H1 (cell line): ENCODE data around the gene SARNP. TPM values are rescaled to one million over a fixed set of nuclear protein-coding genes. Genes with fewer than 3 reads are reported as not detected.

Experiments used
- CTCF ChIA-PET: fragments of 300-600 bp; sonication (Branson Sonifier 250); formaldehyde crosslinking; loops from one replicate; lab custom pipeline; 2021; ENCODE audit not compliant: partially characterized antibody; lab: Charles Lee
- POLR2A ChIA-PET: fragments of 300-600 bp; sonication (Branson Sonifier 250); formaldehyde crosslinking; loops from one replicate; lab custom pipeline; 2021; ENCODE audit warnings: inconsistent platforms; ENCODE audit not compliant: partially characterized antibody; lab: Charles Lee
- DNase-seq, 2 experiments: peaks; one replicate each; pipeline versions ENCODE4 v3.0.0 to v3.0.0-alpha.2; 2010 to 2022; ENCODE audit warnings: low spot score in 2 of 2, low read depth in 1 of 2, mixed read lengths in 1 of 2
- FAIRE-seq: peaks from 2 replicates; lab custom pipeline; 2011; peaks lifted over from hg19 to GRCh38; lab: Jason Lieb, UNC
- H2AFZ ChIP-seq: 2 replicates; pipeline ENCODE4 v1.8.1; 2012; ENCODE audit warnings: low read length, inconsistent platforms
- H2AK5ac ChIP-seq: 2 replicates; pipeline ENCODE4 v1.6.1; 2013; ENCODE audit warnings: low read depth, low read length
- H2BK120ac ChIP-seq: replicated peaks from 2 replicates; pipeline ENCODE3; 2013; ENCODE audit warnings: low read depth, low read length, inconsistent platforms
- H2BK12ac ChIP-seq: 2 replicates; pipeline ENCODE4 v1.6.1; 2013; ENCODE audit warnings: low read depth, low read length
- H2BK15ac ChIP-seq: 2 replicates; pipeline ENCODE4 v1.6.1; 2013; ENCODE audit warnings: low read length
- H2BK20ac ChIP-seq: 2 replicates; pipeline ENCODE4 v1.6.1; 2013; ENCODE audit warnings: low read length
- H2BK5ac ChIP-seq: 2 replicates; pipeline ENCODE4 v1.6.1; 2013; ENCODE audit warnings: low read depth, low read length
- H3K14ac ChIP-seq: 2 replicates; pipeline ENCODE4 v1.6.1; 2013; ENCODE audit warnings: inconsistent platforms; ENCODE audit not compliant: insufficient read length
- H3K18ac ChIP-seq: 2 replicates; pipeline ENCODE4 v1.6.1; 2013; ENCODE audit warnings: low read length; ENCODE audit errors: extremely low read depth
- H3K23ac ChIP-seq: 2 replicates; pipeline ENCODE4 v1.6.1; 2013; ENCODE audit warnings: inconsistent platforms; ENCODE audit not compliant: insufficient read length
- H3K23me2 ChIP-seq: 2 replicates; pipeline ENCODE4 v1.6.1; 2013; ENCODE audit warnings: low read depth, low read length
- H3K27ac ChIP-seq: 2 replicates; pipeline ENCODE4 v1.6.1; 2011; ENCODE audit warnings: low read depth, low read length, inconsistent platforms
- H3K27me3 ChIP-seq, 4 experiments: replicated peaks in 1 of 4; 1 replicate in 1 of 4; 2 replicates in 3 of 4; pipeline versions ENCODE4 v1.6.1 to v1.8.1; 2011 to 2013; ENCODE audit warnings: low read length in 3 of 4, mild to moderate bottlenecking in 3 of 4, inconsistent platforms in 2 of 4, mixed read lengths in 2 of 4, moderate library complexity in 1 of 4; ENCODE audit not compliant: control insufficient read depth in 3 of 4, insufficient read depth in 3 of 4; ENCODE audit errors: extremely low read depth in 1 of 4
- H3K36me3 ChIP-seq, 4 experiments: 2 replicates each; pipeline versions ENCODE4 v1.6.1 to v1.8.1; 2011 to 2013; ENCODE audit warnings: mild to moderate bottlenecking in 4 of 4, low read length in 3 of 4, moderate library complexity in 2 of 4, control low read depth in 1 of 4, inconsistent platforms in 1 of 4; ENCODE audit not compliant: insufficient read depth in 4 of 4, control insufficient read depth in 2 of 4
- H3K4ac ChIP-seq: replicated peaks from 2 replicates; pipeline ENCODE3; 2013; ENCODE audit warnings: low read length, low read depth, mixed read lengths, inconsistent platforms; ENCODE audit not compliant: insufficient read length
- H3K4me1 ChIP-seq, 4 experiments: replicated peaks in 1 of 4; 1 replicate in 1 of 4; 2 replicates in 3 of 4; pipeline versions ENCODE4 v1.6.1 to v1.8.1; 2011 to 2013; ENCODE audit warnings: low read length in 3 of 4, inconsistent platforms in 2 of 4, mixed read lengths in 1 of 4; ENCODE audit not compliant: insufficient read depth in 4 of 4, control insufficient read depth in 3 of 4
- H3K4me2 ChIP-seq, 2 experiments: 2 replicates each; pipeline versions ENCODE4 v1.6.1 to v1.8.1; 2011 to 2013; ENCODE audit warnings: low read depth in 2 of 2, low read length in 2 of 2, control low read depth in 1 of 2, inconsistent platforms in 1 of 2, mild to moderate bottlenecking in 1 of 2; ENCODE audit not compliant: insufficient read depth in 1 of 2
- H3K4me3 ChIP-seq, 4 experiments: fragments of 200-600, 300-600 bp in 1 of 4; sonication (generic), shearing (Covaris generic), sonication (Bioruptor Twin) in 1 of 4; 2 replicates each; pipeline versions ENCODE4 v1.5.1 to v1.8.1; 2011 to 2016; ENCODE audit warnings: low read length in 4 of 4, low read depth in 3 of 4, control low read depth in 2 of 4, inconsistent platforms in 2 of 4, mild to moderate bottlenecking in 2 of 4, mixed read lengths in 1 of 4, moderate library complexity in 1 of 4; ENCODE audit not compliant: insufficient read depth in 2 of 4; ENCODE audit errors: extremely low read depth in 1 of 4
- H3K56ac ChIP-seq: replicated peaks from 2 replicates; pipeline ENCODE3; 2013; ENCODE audit warnings: low read depth, mild to moderate bottlenecking, mixed read lengths, low read length, inconsistent platforms; ENCODE audit not compliant: insufficient read length
- H3K79me1 ChIP-seq: 2 replicates; pipeline ENCODE4 v1.6.1; 2013; ENCODE audit warnings: low read depth, low read length, control low read depth
- H3K79me2 ChIP-seq, 2 experiments: 2 replicates each; pipeline versions ENCODE4 v1.6.1 to v1.8.1; 2012 to 2013; ENCODE audit warnings: low read length in 2 of 2, mild to moderate bottlenecking in 2 of 2, inconsistent platforms in 1 of 2; ENCODE audit not compliant: insufficient read depth in 2 of 2, control insufficient read depth in 1 of 2
- H3K9ac ChIP-seq, 4 experiments: replicated peaks in 1 of 4; 1 replicate in 1 of 4; 2 replicates in 3 of 4; pipeline versions ENCODE4 v1.6.1 to v1.8.1; 2011 to 2013; ENCODE audit warnings: low read depth in 3 of 4, low read length in 3 of 4, control low read depth in 2 of 4, mild to moderate bottlenecking in 2 of 4, moderate library complexity in 2 of 4, inconsistent platforms in 1 of 4; ENCODE audit errors: extremely low read depth in 1 of 4
- H3K9me3 ChIP-seq, 2 experiments: 2 replicates each; pipeline versions ENCODE4 v1.6.1 to v1.8.1; 2012 to 2013; ENCODE audit warnings: mild to moderate bottlenecking in 2 of 2, moderate library complexity in 2 of 2, control low read depth in 1 of 2, inconsistent platforms in 1 of 2, low read depth in 1 of 2, low read length in 1 of 2, mixed read lengths in 1 of 2; ENCODE audit not compliant: insufficient read depth in 2 of 2
- H4K20me1 ChIP-seq, 2 experiments: replicated peaks in 1 of 2; 2 replicates each; pipeline versions ENCODE3 to v1.8.1; 2011 to 2013; ENCODE audit warnings: inconsistent platforms in 2 of 2, low read length in 2 of 2, mild to moderate bottlenecking in 1 of 2; ENCODE audit not compliant: insufficient read depth in 2 of 2, control insufficient read depth in 1 of 2
- H4K5ac ChIP-seq: 2 replicates; pipeline ENCODE4 v1.6.1; 2013; ENCODE audit warnings: low read length, low read depth, mixed read lengths, inconsistent platforms; ENCODE audit not compliant: insufficient read length
- H4K8ac ChIP-seq: 2 replicates; pipeline ENCODE4 v1.8.0; 2013; ENCODE audit warnings: mild to moderate bottlenecking, moderate library complexity, low read length, inconsistent platforms; ENCODE audit not compliant: insufficient read depth; ENCODE audit errors: extremely low read depth
- H4K91ac ChIP-seq: replicated peaks from 2 replicates; pipeline ENCODE3; 2013; ENCODE audit warnings: low read length, mixed read lengths, inconsistent platforms; ENCODE audit not compliant: insufficient read length
- BCL11A ChIP-seq, 2 experiments: IDR thresholded peaks; one replicate each; pipeline ENCODE4 v1.6.1; 2011; ENCODE audit warnings: low read depth in 2 of 2, low read length in 2 of 2, mild to moderate bottlenecking in 2 of 2
- JUND ChIP-seq: IDR thresholded peaks from 2 replicates; pipeline ENCODE4 v1.6.1; 2011; ENCODE audit warnings: mild to moderate bottlenecking, improper control_type of control experiment, low read length
- KDM4A ChIP-seq: IDR thresholded peaks from one replicate; pipeline ENCODE4 v1.7.1; 2012; ENCODE audit warnings: low read depth, mild to moderate bottlenecking, moderate library complexity, low read length, inconsistent platforms; ENCODE audit not compliant: severe bottlenecking
- RBBP5 ChIP-seq: IDR thresholded peaks from 2 replicates; pipeline ENCODE4 v1.7.1; 2012; ENCODE audit warnings: low read depth, mild to moderate bottlenecking, inconsistent platforms, low read length, moderate library complexity, borderline replicate concordance
- SAP30 ChIP-seq: fragments of 300-600 bp; sonication (generic); IDR thresholded peaks from 2 replicates; pipeline ENCODE4 v1.7.1; 2012; ENCODE audit warnings: low read length, moderate library complexity, mild to moderate bottlenecking, inconsistent platforms; ENCODE audit not compliant: insufficient read depth, insufficient replicate concordance
- TAF1 ChIP-seq: IDR thresholded peaks from 2 replicates; pipeline ENCODE4 v1.6.1; 2011; ENCODE audit warnings: mild to moderate bottlenecking, low read depth, low read length
- TBP ChIP-seq: IDR thresholded peaks from 2 replicates; pipeline ENCODE4 v1.6.1; 2011; ENCODE audit warnings: low read depth, low read length, improper control_type of control experiment
- ZNF274 ChIP-seq: IDR thresholded peaks from 2 replicates; pipeline ENCODE4 v1.7.0; 2012; ENCODE audit warnings: low read length, borderline replicate concordance; ENCODE audit errors: extremely low read depth
- WGBS, 2 experiments: shearing (Covaris generic) in 1 of 2; methylation state at CpG; one replicate each; pipeline versions ENCODE4 v1.1.6 to v1.1.7; 2013 to 2015; ENCODE audit warnings: low lambda C conversion rate in 2 of 2, mixed read lengths in 2 of 2, inconsistent platforms in 1 of 2, low coverage in 1 of 2, missing lambda C conversion rate in 1 of 2; ENCODE audit not compliant: insufficient replicate concordance in 2 of 2, insufficient coverage in 1 of 2, insufficient read length in 1 of 2; ENCODE audit errors: extremely low coverage in 1 of 2, missing lambda C conversion rate in 1 of 2; 5-methylcytosine and 5-hydroxymethylcytosine counted together
- polyA plus RNA-seq, 7 experiments: library from polyadenylated mRNA; depleted of rRNA in 3 of 7; stranded (reverse) in 5 of 7; unstranded in 2 of 7; fragments of >200 nt in 5 of 7; fragments of 200-250 nt in 2 of 7; gene quantifications; 1 replicate in 5 of 7; 2 replicates in 1 of 7; 4 replicates in 1 of 7; pipeline versions ENCODE4 v1.2.1 to v1.2.3, GENCODE V29; 2011 to 2013; ENCODE audit warnings: missing spikeins in 2 of 7, mixed read lengths in 2 of 7
- total RNA-seq: library from RNA; stranded (reverse); fragmentation: NEBNext Ultra II Directional; extraction: Animal tissue kit (Norgen Biotek cat#: 25700); gene quantifications from 2 replicates; pipeline ENCODE4 v1.2.1, GENCODE V29; 2021

The SARNP gene
- total and polyA plus RNA-seq, 2 of the 8 experiments (the other 6 are each of a cell fraction or from before 2014, with no cell fraction given), result 114 to 226 TPM

DNA sequence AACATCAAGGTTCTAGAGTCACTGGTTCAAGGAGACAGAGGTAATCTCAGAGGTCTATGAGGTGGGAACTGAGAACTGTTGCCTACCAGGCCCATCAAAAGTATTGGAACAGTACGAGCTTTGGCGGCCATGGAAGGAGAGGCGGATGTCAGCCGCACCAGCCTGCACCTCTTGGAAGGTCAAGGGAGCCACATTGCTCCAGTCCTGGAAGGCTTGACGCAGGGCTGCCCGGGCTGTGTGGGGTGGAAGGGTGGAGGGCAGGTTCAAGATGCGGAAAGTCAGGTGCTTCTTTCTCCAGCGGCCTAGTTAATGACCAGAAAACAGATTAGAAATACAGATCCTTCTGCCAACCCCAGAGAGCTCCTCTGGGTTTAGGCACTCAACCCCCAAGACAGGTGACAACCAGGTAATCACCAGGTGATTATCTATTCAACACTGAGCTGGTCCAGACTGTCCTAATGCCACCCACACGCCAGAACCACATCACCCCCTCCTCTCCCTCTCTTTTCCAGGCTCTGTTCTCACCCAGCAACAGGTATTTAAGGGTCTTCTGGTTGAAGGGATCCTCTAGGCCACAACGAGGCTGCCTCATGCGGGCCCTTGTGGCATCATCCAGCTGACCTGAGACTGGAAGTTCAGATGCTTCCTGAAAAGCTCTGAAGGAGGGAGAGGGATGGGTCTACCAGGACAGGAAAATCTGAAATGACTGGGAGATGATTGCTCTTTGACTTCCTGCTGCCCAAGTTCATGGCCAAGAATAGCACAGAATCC is 23.2 kb upstream of the SARNP start:
- Histone ChIP-seq H3K4me1 (peaks cover 0 to 8% (median 2%) of the 10 kb centered on the region in 4 experiments; a peak in 4 of 7 replicates), H3K4me2 (no peak overlapping the region), H3K9ac (no peak overlapping the region), H3K9me3 (no peaks in the 10 kb centered on the region), H4K8ac (no peak overlapping the region), H3K14ac (no peak overlapping the region), H2BK12ac (no peak overlapping the region)
- CTCF ChIA-PET, result interaction anchor here (0.6 to 0.7 kb wide), 2 partner anchors 10 to 1296 kb away, joined by 3 to 4 read pairs; no protein-coding TSS in a partner anchor
- TF ChIP-seq RBBP5 (no peak), TAF1 (no peak), KDM4A (no peak), ZNF274 (no peak), BCL11A (IDR thresholded peaks at IDR 0.05; ENCODE audit: low read depth in 2 of 2, low read length in 2 of 2) (no peak), SAP30 (no peak), JUND (no peak), TBP (no peak)
- TF ChIP-seq, all 59 proteins: peak for 0
- H3K27me3 ChIP-seq, result no peaks in the 10 kb centered on the region
- H3K4me3 ChIP-seq, result no peak overlapping the region
- no peak overlapping the region for H2BK5ac ChIP-seq
- H4K5ac ChIP-seq, result no peak overlapping the region
- POLR2A ChIA-PET, result interaction anchor here (1.3 to 7.3 kb wide), 2 partner anchors 10 to 13 kb away, joined by 3 to 82 read pairs; partner anchors contain the start of gene DNAJC14
- DNase-seq (no peak), FAIRE-seq (no peak)
- no peak overlapping the region for H3K23ac ChIP-seq
- no peaks in the 10 kb centered on the region for H3K23me2 ChIP-seq
- H3K56ac ChIP-seq, result no peak overlapping the region
- no peak overlapping the region for H2AFZ ChIP-seq
- H3K79me2 ChIP-seq, result no peaks in the 10 kb centered on the region
- no peak overlapping the region for H2BK120ac ChIP-seq
- no peak overlapping the region for H2BK20ac ChIP-seq
- no peak overlapping the region for H3K4ac ChIP-seq
- H3K36me3 ChIP-seq, result no peaks in the 10 kb centered on the region
- H3K18ac ChIP-seq, result no peak overlapping the region
- no peak overlapping the region for H3K27ac ChIP-seq
- H4K20me1 ChIP-seq, result no peaks in the 10 kb centered on the region
- peak overlapping the region; percentile 20 for H4K91ac ChIP-seq
- no peak overlapping the region for H2AK5ac ChIP-seq
- WGBS, 2 experiments, result 96% methylated on average over 11 of the region's 11 CpGs; no CpG with 5 or more reads in 1 of the 2 experiments
- no peaks in the 10 kb centered on the region for H3K79me1 ChIP-seq
- H2BK15ac ChIP-seq, result no peak overlapping the region
